ENCODE measurements around the gene SLC8A1.

SLC8A1 gene

GRCh38 chr2:40380041-40380440 is 71.8 kb downstream of the SLC8A1 start:
- TF ChIP-seq POLR2A (IDR thresholded peaks at IDR 0.05; ENCODE audit: extremely low read depth, insufficient read length): no peak
- TF ChIP-seq, protein P1, sequence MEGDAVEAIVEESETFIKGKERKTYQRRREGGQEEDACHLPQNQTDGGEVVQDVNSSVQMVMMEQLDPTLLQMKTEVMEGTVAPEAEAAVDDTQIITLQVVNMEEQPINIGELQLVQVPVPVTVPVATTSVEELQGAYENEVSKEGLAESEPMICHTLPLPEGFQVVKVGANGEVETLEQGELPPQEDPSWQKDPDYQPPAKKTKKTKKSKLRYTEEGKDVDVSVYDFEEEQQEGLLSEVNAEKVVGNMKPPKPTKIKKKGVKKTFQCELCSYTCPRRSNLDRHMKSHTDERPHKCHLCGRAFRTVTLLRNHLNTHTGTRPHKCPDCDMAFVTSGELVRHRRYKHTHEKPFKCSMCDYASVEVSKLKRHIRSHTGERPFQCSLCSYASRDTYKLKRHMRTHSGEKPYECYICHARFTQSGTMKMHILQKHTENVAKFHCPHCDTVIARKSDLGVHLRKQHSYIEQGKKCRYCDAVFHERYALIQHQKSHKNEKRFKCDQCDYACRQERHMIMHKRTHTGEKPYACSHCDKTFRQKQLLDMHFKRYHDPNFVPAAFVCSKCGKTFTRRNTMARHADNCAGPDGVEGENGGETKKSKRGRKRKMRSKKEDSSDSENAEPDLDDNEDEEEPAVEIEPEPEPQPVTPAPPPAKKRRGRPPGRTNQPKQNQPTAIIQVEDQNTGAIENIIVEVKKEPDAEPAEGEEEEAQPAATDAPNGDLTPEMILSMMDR (IDR thresholded peaks at IDR 0.05; ENCODE audit: low read depth, low read length): no peak
- no peak for TF ChIP-seq MYC (IDR thresholded peaks at IDR 0.05; ENCODE audit: low read depth, low read length)
- TF ChIP-seq, protein P2, sequence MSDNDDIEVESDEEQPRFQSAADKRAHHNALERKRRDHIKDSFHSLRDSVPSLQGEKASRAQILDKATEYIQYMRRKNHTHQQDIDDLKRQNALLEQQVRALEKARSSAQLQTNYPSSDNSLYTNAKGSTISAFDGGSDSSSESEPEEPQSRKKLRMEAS (IDR thresholded peaks at IDR 0.05; ENCODE audit: low read depth, low read length): no peak
- no peak for DNase-seq (ENCODE audit: low read depth)
- H3K4me3 ChIP-seq (ENCODE audit: low read depth, low read length): no peak overlapping the region

DNA sequence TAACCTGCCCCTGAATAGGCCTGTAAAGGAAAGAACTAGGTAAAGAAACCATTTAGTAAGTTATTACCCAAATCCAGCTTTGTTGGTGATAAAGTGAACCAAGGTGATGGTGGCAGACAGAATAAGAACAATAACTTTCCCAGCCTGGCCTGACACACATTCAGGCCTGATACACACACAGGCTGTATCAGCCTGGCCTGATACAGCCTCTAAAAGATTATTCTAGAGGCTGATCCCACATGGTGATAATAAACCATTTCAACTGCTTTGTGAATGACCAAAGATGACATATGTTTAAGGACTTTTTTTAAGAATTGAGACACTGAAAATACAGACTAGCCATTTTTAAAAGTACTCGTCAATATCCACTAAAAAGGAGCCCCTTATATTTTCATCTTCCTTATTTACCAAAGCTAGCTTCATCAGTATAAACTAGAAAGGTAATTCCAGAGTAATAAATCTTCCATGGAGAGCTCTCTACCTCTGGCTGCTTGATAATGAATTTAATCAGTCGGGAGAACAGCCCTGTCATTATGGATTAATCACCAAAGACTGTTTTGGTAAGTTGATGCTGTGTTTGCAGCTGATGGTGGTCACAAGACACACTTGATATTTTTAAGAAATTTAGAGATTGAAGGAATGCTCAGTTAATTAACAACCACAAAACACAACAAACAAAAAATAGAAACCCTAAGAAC is 77.2 kb downstream of the SLC8A1 start:
- no peak for TF ChIP-seq POLR2A (IDR thresholded peaks at IDR 0.05; ENCODE audit: extremely low read depth, insufficient read length)
- no peak for DNase-seq (ENCODE audit: low read depth)
- no peak overlapping the region for H3K4me3 ChIP-seq (ENCODE audit: low read depth, low read length)

DNA sequence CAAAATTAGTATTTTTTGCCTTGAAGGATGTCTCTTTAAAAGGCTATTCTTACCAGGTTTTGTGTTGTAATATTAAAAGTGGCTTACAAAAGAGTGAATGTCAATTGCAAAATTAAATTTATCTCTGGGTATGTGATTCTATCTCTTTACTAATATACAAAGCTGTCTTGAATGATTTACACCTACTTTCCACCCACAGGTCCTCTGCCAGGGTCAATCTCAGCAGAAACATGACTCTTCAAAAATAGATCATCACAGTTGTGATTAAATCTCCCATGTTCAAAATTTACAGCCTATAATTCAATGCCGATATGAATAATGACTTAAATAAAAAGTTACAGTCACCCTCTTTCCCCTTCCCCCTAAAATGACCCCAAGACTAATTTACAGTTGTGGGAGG is 78.8 kb downstream of the SLC8A1 start:
- no peak for DNase-seq (ENCODE audit: low read depth)
- TF ChIP-seq POLR2A (IDR thresholded peaks at IDR 0.05; ENCODE audit: extremely low read depth, insufficient read length) (no peak), MYC (IDR thresholded peaks at IDR 0.05; ENCODE audit: low read depth, low read length) (no peak)
- TF ChIP-seq, protein P1 (IDR thresholded peaks at IDR 0.05; ENCODE audit: low read depth, low read length): no peak
- TF ChIP-seq, protein P2 (IDR thresholded peaks at IDR 0.05; ENCODE audit: low read depth, low read length): no peak
- no peak overlapping the region for H3K4me3 ChIP-seq (ENCODE audit: low read depth, low read length)

DNA sequence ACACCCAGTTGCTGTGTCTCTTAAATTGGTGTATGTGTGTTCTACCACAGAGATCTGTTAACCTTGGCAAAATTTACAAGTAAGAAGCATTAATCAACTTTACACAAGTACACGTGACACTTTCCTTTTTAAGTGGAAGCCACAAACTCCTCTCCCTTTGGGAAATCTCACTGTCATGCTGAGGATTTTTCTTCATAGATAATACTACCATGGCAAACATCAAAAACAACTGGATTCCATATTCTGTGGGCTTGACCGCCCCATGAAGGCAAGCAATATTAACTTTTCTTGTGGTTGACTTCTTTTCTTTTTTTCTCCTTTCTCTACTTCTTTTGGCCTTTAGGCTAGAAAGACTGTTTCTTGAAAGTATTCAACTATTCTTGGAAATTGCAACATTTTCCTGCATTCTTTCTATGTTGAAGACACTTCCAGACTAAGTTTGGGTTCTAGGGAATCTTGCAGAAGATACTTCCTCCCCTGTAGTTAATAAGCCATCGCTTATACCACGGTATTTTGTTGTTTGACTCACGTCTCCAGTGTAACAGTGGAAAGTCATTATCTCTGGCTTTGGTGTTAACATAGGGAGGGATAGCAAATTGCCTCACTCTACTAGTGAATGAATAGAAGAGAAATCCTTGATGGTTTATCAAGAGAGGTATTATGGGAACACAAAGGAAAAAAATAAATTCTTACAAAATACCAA is 79.5 kb downstream of the SLC8A1 start:
- H3K4me3 ChIP-seq (ENCODE audit: low read depth, low read length): no peak overlapping the region
- no peak for TF ChIP-seq POLR2A (IDR thresholded peaks at IDR 0.05; ENCODE audit: extremely low read depth, insufficient read length)
- TF ChIP-seq, protein P2 (IDR thresholded peaks at IDR 0.05; ENCODE audit: low read depth, low read length): no peak
- TF ChIP-seq, protein P1 (IDR thresholded peaks at IDR 0.05; ENCODE audit: low read depth, low read length): no peak
- no peak for DNase-seq (ENCODE audit: low read depth)

GRCh38 chr2:40371525-40372282 is 80.2 kb downstream of the SLC8A1 start:
- H3K4me3 ChIP-seq (ENCODE audit: low read depth, low read length): no peak overlapping the region
- TF ChIP-seq, protein P2 (IDR thresholded peaks at IDR 0.05; ENCODE audit: low read depth, low read length): no peak
- TF ChIP-seq POLR2A (IDR thresholded peaks at IDR 0.05; ENCODE audit: extremely low read depth, insufficient read length): no peak
- TF ChIP-seq, protein P1 (IDR thresholded peaks at IDR 0.05; ENCODE audit: low read depth, low read length): no peak
- TF ChIP-seq MYC (IDR thresholded peaks at IDR 0.05; ENCODE audit: low read depth, low read length): no peak
- DNase-seq (ENCODE audit: low read depth): no peak

DNA sequence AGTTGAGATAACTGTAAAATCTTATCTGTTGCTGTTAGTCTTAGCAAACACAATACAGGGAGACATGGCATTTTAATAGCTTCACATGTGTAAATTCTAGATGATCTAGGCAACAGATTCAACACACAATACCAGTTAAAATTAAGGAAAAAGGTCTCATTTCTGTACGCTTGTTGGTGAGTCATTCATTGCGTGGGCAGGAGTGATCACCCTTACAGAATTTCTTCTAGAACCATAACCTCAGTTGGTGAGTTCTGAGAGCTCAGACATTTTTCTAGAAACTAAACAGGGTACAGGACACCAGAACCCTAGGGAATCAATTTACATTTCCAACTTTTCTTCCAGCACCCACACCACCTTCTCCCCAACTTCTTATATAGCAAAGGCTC is 81.9 kb downstream of the SLC8A1 start:
- TF ChIP-seq MYC (IDR thresholded peaks at IDR 0.05; ENCODE audit: low read depth, low read length): no peak
- TF ChIP-seq POLR2A (IDR thresholded peaks at IDR 0.05; ENCODE audit: extremely low read depth, insufficient read length): no peak
- TF ChIP-seq, protein P1 (IDR thresholded peaks at IDR 0.05; ENCODE audit: low read depth, low read length): no peak
- TF ChIP-seq, protein P2 (IDR thresholded peaks at IDR 0.05; ENCODE audit: low read depth, low read length): no peak
- H3K4me3 ChIP-seq (ENCODE audit: low read depth, low read length): no peak overlapping the region
- peak; percentile 12 for DNase-seq (ENCODE audit: low read depth)
